Measurements from ENCODE around the gene HAGH.

DNA sequence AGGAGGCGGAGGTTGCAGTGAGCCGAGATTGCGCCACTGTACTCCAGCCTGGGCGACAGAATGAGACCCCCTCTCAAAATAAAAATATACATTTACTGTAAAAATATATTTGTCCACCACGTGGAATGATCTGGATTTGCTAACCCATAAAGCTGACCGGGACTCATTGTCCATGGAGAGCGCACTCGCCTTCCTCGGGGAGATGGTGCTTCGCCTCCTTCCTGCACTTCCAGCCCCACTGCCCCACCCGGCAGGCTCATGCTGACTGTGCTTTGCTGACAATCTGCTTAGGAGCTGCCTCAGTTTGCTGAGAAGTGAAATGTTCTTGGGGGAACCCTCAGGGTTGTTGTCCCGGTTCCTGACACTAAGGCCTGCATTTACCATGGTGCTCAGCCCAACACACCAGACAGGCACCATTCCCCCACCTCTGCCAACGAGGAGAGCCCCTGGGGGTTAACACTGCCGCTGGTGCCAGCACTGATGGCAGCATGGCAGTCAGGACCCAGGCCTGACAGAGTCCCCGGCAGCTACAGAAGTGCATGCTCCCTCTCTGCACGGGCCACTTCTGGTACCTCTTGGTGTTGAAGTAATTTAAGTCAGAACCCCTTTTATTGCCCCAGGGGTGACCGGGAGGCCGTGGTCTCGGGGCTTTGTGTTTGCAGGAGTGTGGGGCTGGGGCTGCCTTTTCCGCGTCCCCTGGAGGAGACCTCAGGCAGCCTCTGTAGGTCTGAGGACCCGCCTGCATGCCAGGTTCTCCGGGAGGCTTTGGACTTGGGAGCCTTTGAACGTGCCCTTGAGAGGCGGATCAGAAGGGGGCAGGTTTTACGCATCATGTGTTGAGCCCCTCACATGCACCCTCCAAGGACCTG lies 41.4 kb downstream of the HAGH start:
- TF ChIP-seq, protein P1, sequence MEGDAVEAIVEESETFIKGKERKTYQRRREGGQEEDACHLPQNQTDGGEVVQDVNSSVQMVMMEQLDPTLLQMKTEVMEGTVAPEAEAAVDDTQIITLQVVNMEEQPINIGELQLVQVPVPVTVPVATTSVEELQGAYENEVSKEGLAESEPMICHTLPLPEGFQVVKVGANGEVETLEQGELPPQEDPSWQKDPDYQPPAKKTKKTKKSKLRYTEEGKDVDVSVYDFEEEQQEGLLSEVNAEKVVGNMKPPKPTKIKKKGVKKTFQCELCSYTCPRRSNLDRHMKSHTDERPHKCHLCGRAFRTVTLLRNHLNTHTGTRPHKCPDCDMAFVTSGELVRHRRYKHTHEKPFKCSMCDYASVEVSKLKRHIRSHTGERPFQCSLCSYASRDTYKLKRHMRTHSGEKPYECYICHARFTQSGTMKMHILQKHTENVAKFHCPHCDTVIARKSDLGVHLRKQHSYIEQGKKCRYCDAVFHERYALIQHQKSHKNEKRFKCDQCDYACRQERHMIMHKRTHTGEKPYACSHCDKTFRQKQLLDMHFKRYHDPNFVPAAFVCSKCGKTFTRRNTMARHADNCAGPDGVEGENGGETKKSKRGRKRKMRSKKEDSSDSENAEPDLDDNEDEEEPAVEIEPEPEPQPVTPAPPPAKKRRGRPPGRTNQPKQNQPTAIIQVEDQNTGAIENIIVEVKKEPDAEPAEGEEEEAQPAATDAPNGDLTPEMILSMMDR (IDR thresholded peaks at IDR 0.05; ENCODE audit: low read depth, low read length, poor library complexity, severe bottlenecking): no peak
- TF ChIP-seq EZH2phosphoT487 (IDR thresholded peaks at IDR 0.05; ENCODE audit: borderline replicate concordance, low read length): no peak

All from DOHH2 (cell line).